ENCODE data around the gene TMEM9.

TMEM9 gene

GRCh38 chr1:201156346-201156745 is 2.1 kb upstream of the TMEM9 start:
- Mint-ChIP-seq H3K27me3 (ENCODE audit: low read depth, poor library complexity) (peaks cover 13% of the 10 kb centered on the region), H3K4me1 (peaks cover 26% of the 10 kb centered on the region), H3K4me3 (no peak overlapping the region), H3K27ac (no peak overlapping the region), H3K9me3 (no peaks in the 10 kb centered on the region), H3K36me3 (ENCODE audit: low read depth) (peaks cover 6% of the 10 kb centered on the region)
- TF ChIP-seq CTCF (IDR thresholded peaks at IDR 0.05): no peak
- DNase-seq: no peak

GRCh38 chr1:201155354-201155753 is 1.1 kb upstream of the TMEM9 start:
- peaks cover 26% of the 10 kb centered on the region for H3K4me1 Mint-ChIP-seq
- TF ChIP-seq CTCF (IDR thresholded peaks at IDR 0.05): no peak
- H3K9me3 Mint-ChIP-seq: no peaks in the 10 kb centered on the region

GRCh38 chr1:201153474-201154388 is 543 bp downstream of the TMEM9 start:
- DNase-seq: no peak
- no peaks in the 10 kb centered on the region for H3K9me3 Mint-ChIP-seq

More at GRCh38 chr1:201155354-201155753, 1.1 kb upstream of the TMEM9 start:
- peaks cover 13% of the 10 kb centered on the region for H3K27me3 Mint-ChIP-seq (ENCODE audit: low read depth, poor library complexity)
- no peak for DNase-seq
- H3K27ac Mint-ChIP-seq: no peak overlapping the region
- H3K36me3 Mint-ChIP-seq (ENCODE audit: low read depth): peaks cover 13% of the 10 kb centered on the region
- no peak overlapping the region for H3K4me3 Mint-ChIP-seq

GRCh38 chr1:201149400-201149799 is 4.9 kb downstream of the TMEM9 start:
- Mint-ChIP-seq H3K27me3 (ENCODE audit: low read depth, poor library complexity) (no peaks in the 10 kb centered on the region), H3K4me1 (peaks cover 21% of the 10 kb centered on the region), H3K4me3 (no peak overlapping the region), H3K36me3 (ENCODE audit: low read depth) (peaks cover 53% of the 10 kb centered on the region), H3K27ac (no peak overlapping the region), H3K9me3 (no peaks in the 10 kb centered on the region)
- DNase-seq: no peak
- TF ChIP-seq CTCF (IDR thresholded peaks at IDR 0.05): no peak

More at GRCh38 chr1:201153474-201154388, 543 bp downstream of the TMEM9 start:
- TF ChIP-seq CTCF (IDR thresholded peaks at IDR 0.05): no peak
- Mint-ChIP-seq H3K4me1 (peaks cover 26% of the 10 kb centered on the region), H3K27ac (peak overlapping the region; percentile 19), H3K4me3 (peak overlapping the region; percentile 94), H3K36me3 (ENCODE audit: low read depth) (peaks cover 23% of the 10 kb centered on the region), H3K27me3 (ENCODE audit: low read depth, poor library complexity) (peaks cover under 1% of the 10 kb centered on the region)

- DNase-seq: no peak
- TF ChIP-seq CTCF (IDR thresholded peaks at IDR 0.05): no peak
- peaks cover 9% of the 10 kb centered on the region for H3K4me1 Mint-ChIP-seq
- H3K27me3 Mint-ChIP-seq (ENCODE audit: low read depth, poor library complexity): peaks cover 5% of the 10 kb centered on the region
- peaks cover 67% of the 10 kb centered on the region for H3K36me3 Mint-ChIP-seq (ENCODE audit: low read depth)
- peak overlapping the region; percentile 52 for H3K27ac Mint-ChIP-seq
- H3K9me3 Mint-ChIP-seq: no peaks in the 10 kb centered on the region
- no peak overlapping the region for H3K4me3 Mint-ChIP-seq
Measured at GRCh38 chr1:201147396-201148015, 6.8 kb downstream of the TMEM9 start.
